ENCODE measurements around the gene WDR62.
"Not testable (repeated sequence)": the region's sequence is repeated elsewhere in the genome, so short reads cannot be mapped to it uniquely, and the experiment has no call there.

WDR62 gene

GRCh38 chr19:36040495-36040894 is 14.2 kb upstream of the WDR62 start:
- no peak for DNase-seq

- not testable (repeated sequence) for DNase-seq
These were observed 13.6 kb upstream of the WDR62 start for GRCh38 chr19:36041092-36041491.

DNA sequence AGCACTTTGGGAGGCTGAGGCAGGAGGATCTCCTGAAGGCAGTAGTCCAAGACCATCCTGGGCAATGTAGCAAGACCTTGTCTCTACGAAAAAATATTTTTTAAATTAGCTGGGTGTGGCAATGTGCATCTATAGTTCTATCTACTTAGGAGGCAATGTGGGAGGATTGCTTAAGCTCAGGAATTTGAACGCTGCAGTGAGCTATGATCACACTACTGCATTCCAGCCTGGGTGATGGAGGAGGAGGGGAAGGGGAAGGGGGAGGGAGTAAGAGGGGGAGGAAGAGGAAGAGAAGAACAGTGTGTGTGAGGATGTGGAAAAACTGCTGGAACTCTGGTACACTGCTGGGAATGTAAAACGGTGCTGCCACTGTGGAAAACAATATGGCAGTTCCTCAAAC is 12.9 kb upstream of the WDR62 start:
- DNase-seq, result no peak

DNA sequence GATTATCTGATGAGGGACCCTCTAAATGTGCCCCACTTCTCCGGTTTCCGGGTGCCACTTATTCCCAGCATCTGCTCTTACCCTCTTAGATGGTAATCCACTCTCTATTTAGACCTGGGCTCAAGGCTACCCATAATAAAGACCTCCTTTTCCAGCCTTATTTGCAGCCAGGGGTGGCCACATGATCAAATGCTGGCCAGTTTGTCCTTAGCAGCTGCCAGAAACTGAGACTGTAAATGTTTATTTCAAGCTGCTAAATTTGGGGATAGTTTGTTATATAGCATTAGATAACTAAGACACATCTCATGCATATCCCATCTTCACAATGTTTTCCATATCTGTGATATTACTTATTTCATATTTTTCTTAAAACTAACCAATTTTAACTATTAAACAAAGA is 10.7 kb upstream of the WDR62 start:
- no peak for DNase-seq

GRCh38 chr19:36046443-36047050 is 8.2 kb upstream of the WDR62 start:
- no peak for DNase-seq

- DNase-seq, result no peak
These were observed 6.9 kb upstream of the WDR62 start for GRCh38 chr19:36047835-36048234.

DNA sequence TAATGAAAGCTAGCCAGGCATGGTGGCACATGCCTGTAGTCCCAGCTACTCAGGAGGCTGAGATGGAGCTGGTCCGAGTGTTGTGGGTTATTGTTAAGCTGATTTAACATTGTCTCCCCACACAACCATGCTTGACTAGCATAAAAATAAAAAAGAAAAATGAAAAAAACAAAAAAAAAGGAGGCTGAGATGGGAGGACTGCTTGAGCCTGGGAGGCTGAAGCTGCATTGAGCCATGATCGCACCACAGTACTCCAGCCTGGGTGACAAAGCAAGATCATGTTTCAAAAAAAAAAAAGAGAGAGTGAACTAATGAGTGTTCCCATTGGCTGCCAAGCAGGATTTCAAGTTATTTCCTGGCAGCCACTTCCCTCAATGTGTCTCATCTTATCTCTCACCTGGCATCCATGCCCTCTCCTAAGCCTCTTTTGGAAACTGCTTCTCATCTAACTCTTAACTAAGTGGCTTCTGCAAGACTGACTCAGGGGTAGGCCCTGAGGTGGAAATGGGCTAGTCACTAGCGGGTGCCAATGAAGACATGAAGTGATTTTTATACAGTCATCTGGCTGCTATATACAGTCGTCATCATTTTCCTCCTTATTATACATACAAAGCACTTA is 5.5 kb upstream of the WDR62 start:
- no peak for DNase-seq

DNA sequence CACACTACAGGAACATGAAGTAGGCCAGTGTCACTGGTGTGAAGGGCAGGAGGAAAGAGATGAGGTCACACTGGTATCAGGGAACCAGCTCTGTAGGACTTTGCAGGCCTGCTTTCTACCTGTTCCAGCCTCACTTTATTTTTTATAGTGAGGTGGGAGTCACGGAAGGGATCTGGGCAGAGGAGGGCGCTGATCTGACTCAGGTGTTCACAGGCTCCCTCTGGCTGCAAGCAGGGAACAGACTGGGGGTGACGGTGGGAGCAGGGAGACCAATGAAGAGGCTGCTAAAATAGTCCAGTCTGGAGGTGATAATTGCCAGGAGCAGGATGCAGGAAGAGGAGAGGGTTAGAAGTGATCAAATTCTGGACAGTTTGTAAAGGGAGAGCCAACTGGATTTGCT is 3.5 kb upstream of the WDR62 start:
- no peak for DNase-seq

GRCh38 chr19:36051637-36052036 is 3.1 kb upstream of the WDR62 start:
- no peak for DNase-seq

- DNase-seq, result peak; percentile 100
These were observed 471 bp upstream of the WDR62 start, which contains the start of gene THAP8 for GRCh38 chr19:36054119-36054732. Gene THAP8 (minus strand): TSS chr19:36054285. CDS start chr19:36054217, 68 bp downstream.

DNA sequence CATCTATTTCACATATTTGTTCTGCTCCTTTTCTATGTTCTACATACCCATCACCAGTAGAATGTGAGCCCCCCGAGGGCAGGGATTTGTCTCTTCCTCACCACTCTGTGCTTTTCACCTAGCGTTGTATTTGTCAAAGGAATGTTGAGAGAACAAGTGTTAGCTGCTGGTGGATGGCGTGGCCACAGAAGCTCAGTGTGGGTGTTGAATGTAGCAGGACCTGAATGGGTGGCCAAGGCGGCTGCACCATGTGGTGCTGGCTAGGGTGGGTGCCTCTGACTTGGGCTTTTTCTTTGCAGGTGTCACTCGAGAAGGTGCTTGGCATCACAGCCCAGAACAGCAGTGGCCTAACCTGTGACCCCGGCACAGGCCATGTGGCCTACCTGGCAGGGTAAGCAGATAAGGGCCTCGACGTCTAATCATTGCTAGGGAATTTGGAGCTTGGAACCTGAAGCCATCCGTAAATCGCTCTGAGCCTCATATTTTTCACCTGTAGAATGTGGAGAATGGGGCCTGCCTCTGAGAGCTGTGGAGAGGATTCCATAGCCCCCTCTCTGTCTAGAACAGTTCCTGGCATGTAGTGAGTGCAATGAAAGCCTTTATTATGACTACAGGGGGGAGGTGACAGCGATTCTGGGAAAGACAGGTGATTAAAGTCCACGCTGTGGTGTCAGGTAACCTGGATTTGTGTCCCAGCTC is 3.9 kb downstream of the WDR62 start:
- DNase-seq, result no peak

DNA sequence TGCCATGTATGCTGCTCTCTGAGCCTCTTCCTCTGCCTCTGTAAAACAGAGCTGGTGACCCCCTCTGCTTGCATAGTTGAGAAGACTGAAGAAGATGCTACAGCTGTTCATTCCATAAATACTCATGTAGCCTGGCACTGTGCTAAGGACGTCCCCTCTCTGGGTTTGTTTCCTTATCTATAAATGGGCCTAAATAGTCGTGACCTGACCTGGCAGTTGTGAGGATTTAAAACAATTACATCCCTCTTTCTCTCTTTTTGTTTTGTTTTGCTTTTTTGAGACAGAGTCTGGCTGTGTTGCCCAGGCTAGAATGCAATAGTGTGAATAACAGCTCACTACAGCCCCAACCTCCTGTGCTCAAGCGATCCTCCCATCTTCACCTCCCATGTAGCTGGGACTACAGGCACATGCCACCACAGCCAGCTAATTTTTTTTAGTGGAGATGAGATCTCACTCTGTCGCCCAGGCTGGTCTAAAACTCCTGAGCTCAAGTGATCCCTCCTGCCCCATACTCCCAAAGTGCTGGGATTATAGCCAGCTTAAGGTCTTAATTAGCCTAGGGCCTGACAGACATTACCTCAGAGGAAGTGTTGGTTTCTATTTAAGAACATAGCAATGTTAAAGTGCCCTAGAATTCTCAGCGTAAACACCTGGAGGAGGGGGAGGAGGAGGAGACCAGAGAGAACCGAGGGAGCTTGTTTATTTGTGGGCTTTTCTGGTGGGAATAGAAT is 4.6 kb downstream of the WDR62 start:
- DNase-seq, result no peak

- peak; percentile 32 for DNase-seq
These were observed 5.7 kb downstream of the WDR62 start for GRCh38 chr19:36060430-36060829.

GRCh38 chr19:36061367-36061766 is 6.7 kb downstream of the WDR62 start:
- no peak for DNase-seq

GRCh38 chr19:36064826-36065225 is 10.1 kb downstream of the WDR62 start:
- no peak for DNase-seq

DNA sequence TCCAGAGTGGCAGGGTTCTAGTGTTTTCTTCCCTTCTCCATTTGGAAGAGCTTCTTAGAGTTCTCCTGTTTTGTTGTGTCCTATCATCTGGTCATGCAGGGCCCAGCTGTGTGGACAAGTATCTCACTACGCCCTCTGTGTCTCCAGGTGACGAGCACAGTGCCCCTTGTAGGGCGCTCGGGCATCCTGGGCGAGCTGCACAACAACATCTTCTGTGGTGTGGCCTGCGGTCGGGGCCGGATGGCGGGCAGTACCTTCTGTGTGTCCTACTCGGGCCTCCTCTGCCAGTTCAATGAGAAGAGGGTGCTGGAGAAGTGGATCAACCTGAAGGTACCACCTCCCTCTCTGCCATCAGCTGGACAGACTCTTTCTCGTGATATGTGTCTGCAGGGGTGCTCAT is 13.0 kb downstream of the WDR62 start:
- no peak for DNase-seq

GRCh38 chr19:36068810-36069499 is 14.3 kb downstream of the WDR62 start:
- not testable (repeated sequence) for DNase-seq

- no peak for DNase-seq
These were observed 17.4 kb downstream of the WDR62 start for GRCh38 chr19:36072081-36072480.

DNA sequence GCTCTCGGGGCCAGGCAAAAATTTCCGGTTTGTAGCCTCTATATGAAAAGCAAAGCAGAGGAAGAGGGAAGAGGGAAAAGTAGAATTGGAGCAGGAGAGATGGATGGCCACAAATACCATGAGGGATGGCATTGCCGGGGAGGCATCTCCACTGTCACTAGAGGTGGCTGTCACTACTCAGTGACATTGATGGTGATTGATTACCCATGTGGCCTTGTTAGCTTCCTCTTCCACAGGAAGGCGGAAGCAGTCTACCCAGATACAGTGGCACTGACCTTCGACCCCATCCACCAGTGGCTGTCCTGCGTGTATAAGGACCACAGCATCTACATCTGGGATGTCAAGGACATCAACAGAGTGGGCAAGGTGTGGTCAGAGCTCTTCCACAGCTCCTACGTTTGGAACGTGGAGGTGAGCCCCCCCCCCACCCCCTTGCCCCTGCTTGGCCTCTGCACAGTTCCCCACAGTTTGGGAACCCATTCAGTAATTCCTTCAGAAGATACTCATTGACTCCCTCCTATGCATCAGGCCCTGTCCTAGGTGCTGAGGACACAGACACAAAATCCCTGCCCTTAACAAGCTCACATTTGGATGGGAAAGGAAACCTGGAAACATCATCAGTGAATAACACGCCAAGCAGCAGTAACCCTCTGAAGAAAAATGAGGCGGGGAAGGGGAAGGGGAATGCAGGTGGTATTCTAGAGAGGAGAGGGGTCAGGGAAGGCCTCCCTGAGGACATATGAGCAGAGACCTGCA is 18.6 kb downstream of the WDR62 start:
- DNase-seq, result no peak

DNA sequence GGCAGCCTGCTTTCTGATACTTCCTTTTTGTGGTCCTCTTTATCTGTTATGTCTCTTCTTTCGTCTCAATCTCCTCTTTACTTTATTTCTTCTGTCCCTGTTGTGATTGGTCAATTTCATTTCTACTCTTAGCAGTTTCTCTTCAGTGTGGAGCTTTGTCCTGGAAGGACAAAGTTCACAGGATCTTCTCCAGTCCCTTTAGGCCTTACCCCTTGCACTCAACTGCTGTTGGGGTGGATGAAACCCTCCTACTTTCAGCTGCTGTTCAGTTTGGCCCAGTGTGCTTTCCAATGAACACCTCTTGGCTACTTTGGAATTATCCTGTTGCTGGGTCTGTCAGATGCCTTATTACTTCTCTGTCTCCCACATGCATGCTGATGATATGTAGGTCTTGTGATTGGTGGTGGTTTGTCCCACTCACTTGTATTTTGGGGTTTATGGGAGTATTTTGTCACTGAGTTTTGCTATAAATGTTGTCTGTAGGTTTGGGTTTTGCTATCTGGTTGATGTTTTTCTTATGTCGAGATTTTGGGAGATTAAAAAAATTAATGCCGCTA is 24.8 kb downstream of the WDR62 start:
- DNase-seq, result no peak

DNA sequence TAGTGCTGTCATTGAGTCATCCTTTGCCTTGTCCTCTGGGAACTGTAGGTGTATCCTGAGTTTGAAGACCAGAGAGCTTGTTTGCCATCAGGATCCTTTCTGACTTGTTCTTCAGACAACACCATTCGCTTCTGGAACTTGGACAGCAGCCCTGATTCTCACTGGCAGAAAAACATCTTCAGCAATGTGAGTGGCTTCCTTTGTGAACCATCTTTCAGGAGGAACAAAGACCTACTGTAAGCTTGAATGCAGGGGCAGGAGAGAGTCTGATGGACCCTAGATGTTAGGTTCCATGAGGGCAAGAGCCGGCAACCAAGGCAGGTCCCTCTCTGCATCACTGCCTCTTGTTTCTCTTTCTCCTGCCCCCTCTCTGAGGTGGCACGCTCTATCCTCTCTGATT is 26.7 kb downstream of the WDR62 start:
- no peak for DNase-seq

All from stimulated activated CD4-positive, alpha-beta T cell treated with anti-CD3 and anti-CD28 coated beads, Interleukin-15, amount 100 ng/mL, for 24 hours (primary cell).